H9 (cell line): ENCODE measurements around the gene AFMID. TPM values are rescaled to one million over a fixed set of nuclear protein-coding genes. Genes with fewer than 3 reads are reported as not detected.

Source experiments
- DNase-seq: peaks from one replicate; pipeline ENCODE4 v3.0.0-alpha.2; 2017
- H2AFZ ChIP-seq: one replicate; pipeline ENCODE4 v1.6.1; 2013; ENCODE audit warnings: mild to moderate bottlenecking, low read length, control low read depth, moderate library complexity
- H2AK5ac ChIP-seq: 2 replicates; pipeline ENCODE4 v1.6.1; 2013; ENCODE audit warnings: low read length, control low read depth, mixed read lengths; ENCODE audit not compliant: insufficient read length
- H2BK120ac ChIP-seq: one replicate; pipeline ENCODE4 v1.6.1; 2013; ENCODE audit warnings: low read depth, mild to moderate bottlenecking, low read length, control low read depth, inconsistent platforms; ENCODE audit not compliant: poor library complexity, severe bottlenecking
- H2BK12ac ChIP-seq: 2 replicates; pipeline ENCODE4 v1.6.1; 2013; ENCODE audit warnings: low read length, control low read depth, mixed read lengths, low read depth; ENCODE audit not compliant: insufficient read length
- H2BK15ac ChIP-seq: 2 replicates; pipeline ENCODE4 v1.6.1; 2013; ENCODE audit warnings: low read depth, low read length, control low read depth
- H2BK20ac ChIP-seq: one replicate; pipeline ENCODE4 v1.6.1; 2013; ENCODE audit warnings: low read depth, mild to moderate bottlenecking, low read length, control low read depth, inconsistent platforms; ENCODE audit not compliant: poor library complexity, severe bottlenecking
- H2BK5ac ChIP-seq: 2 replicates; pipeline ENCODE4 v1.6.1; 2013; ENCODE audit warnings: low read length, control low read depth, mixed read lengths; ENCODE audit not compliant: insufficient read length
- H3K14ac ChIP-seq: 2 replicates; pipeline ENCODE4 v1.6.1; 2013; ENCODE audit warnings: low read length, control low read depth; ENCODE audit not compliant: insufficient read depth
- H3K18ac ChIP-seq: 2 replicates; pipeline ENCODE4 v1.6.1; 2013; ENCODE audit warnings: low read depth, mild to moderate bottlenecking, mixed read lengths, low read length, control low read depth; ENCODE audit not compliant: insufficient read length
- H3K23ac ChIP-seq: 2 replicates; pipeline ENCODE4 v1.6.1; 2013; ENCODE audit warnings: low read length, control low read depth, mixed read lengths, low read depth; ENCODE audit not compliant: insufficient read length
- H3K23me2 ChIP-seq: 2 replicates; pipeline ENCODE4 v1.6.1; 2013; ENCODE audit warnings: low read depth, mild to moderate bottlenecking, mixed read lengths, low read length, control low read depth; ENCODE audit not compliant: insufficient read length, poor library complexity, severe bottlenecking
- H3K27ac ChIP-seq: 2 replicates; pipeline ENCODE4 v1.5.1; 2013; ENCODE audit warnings: low read length, control low read depth, mixed read lengths, low read depth; ENCODE audit not compliant: insufficient read length
- H3K27me3 ChIP-seq: 2 replicates; pipeline ENCODE4 v1.6.1; 2013; ENCODE audit warnings: low read length, control low read depth, inconsistent platforms; ENCODE audit not compliant: insufficient read depth
- H3K4ac ChIP-seq: 2 replicates; pipeline ENCODE4 v1.6.1; 2013; ENCODE audit warnings: low read depth, mild to moderate bottlenecking, control low read depth, inconsistent platforms, low read length, moderate library complexity
- H3K4me1 ChIP-seq: 2 replicates; pipeline ENCODE4 v1.6.1; 2013; ENCODE audit warnings: low read length, control low read depth, inconsistent platforms; ENCODE audit not compliant: insufficient read depth
- H3K4me2 ChIP-seq: 2 replicates; pipeline ENCODE4 v1.6.1; 2013; ENCODE audit warnings: low read length, control low read depth, mixed read lengths; ENCODE audit not compliant: insufficient read length, insufficient read depth
- H3K56ac ChIP-seq: 2 replicates; pipeline ENCODE4 v1.6.1; 2013; ENCODE audit warnings: low read depth, mild to moderate bottlenecking, mixed read lengths, low read length, control low read depth; ENCODE audit not compliant: insufficient read length
- H3K79me1 ChIP-seq: 2 replicates; pipeline ENCODE4 v1.6.1; 2013; ENCODE audit warnings: low read depth, mild to moderate bottlenecking, moderate library complexity, low read length, control low read depth, inconsistent platforms; ENCODE audit not compliant: insufficient read depth, poor library complexity, severe bottlenecking
- H3K79me2 ChIP-seq: 2 replicates; pipeline ENCODE4 v1.6.1; 2013; ENCODE audit warnings: low read length, control low read depth, inconsistent platforms; ENCODE audit not compliant: insufficient read depth
- H3K9ac ChIP-seq: 2 replicates; pipeline ENCODE4 v1.6.1; 2013; ENCODE audit warnings: low read length, control low read depth, mixed read lengths; ENCODE audit not compliant: insufficient read length; ENCODE audit errors: extremely low read depth
- H3K9me3 ChIP-seq: one replicate; pipeline ENCODE4 v1.6.1; 2013; ENCODE audit warnings: low read depth, low read length, inconsistent platforms; ENCODE audit not compliant: control insufficient read depth
- H3T11ph ChIP-seq: one replicate; pipeline ENCODE4 v1.6.1; 2013; ENCODE audit warnings: mild to moderate bottlenecking, low read length, control low read depth, inconsistent platforms
- H4K20me1 ChIP-seq: one replicate; pipeline ENCODE4 v1.6.1; 2013; ENCODE audit not compliant: control insufficient read depth, insufficient read length, insufficient read depth
- H4K5ac ChIP-seq: 2 replicates; pipeline ENCODE4 v1.6.1; 2013; ENCODE audit warnings: low read depth, mild to moderate bottlenecking, mixed read lengths, low read length, control low read depth; ENCODE audit not compliant: insufficient read length
- H4K8ac ChIP-seq: replicated peaks from 2 replicates; pipeline ENCODE4 v1.6.1; 2013; ENCODE audit warnings: low read length, control low read depth, mixed read lengths, low read depth; ENCODE audit not compliant: insufficient read length
- H4K91ac ChIP-seq: 2 replicates; pipeline ENCODE4 v1.6.1; 2013; ENCODE audit warnings: low read depth, mild to moderate bottlenecking, moderate library complexity, mixed read lengths, low read length, control low read depth; ENCODE audit not compliant: insufficient read length
- H3K27ac Mint-ChIP-seq, 3 experiments: 2 replicates in 2 of 3; 3 replicates in 1 of 3; pipeline ENCODE4 v1.8.0; 2020 to 2021; ENCODE audit warnings: mixed read lengths in 3 of 3, mild to moderate bottlenecking in 1 of 3, moderate library complexity in 1 of 3
- H3K27me3 Mint-ChIP-seq: 2 replicates; pipeline ENCODE4 v1.8.0; 2021; ENCODE audit warnings: low read depth, mild to moderate bottlenecking, moderate library complexity, mixed read lengths
- H3K36me3 Mint-ChIP-seq, 3 experiments: 2 replicates in 2 of 3; 3 replicates in 1 of 3; pipeline ENCODE4 v1.8.0; 2020 to 2021; ENCODE audit warnings: low read depth in 3 of 3, mixed read lengths in 3 of 3; ENCODE audit not compliant: insufficient read depth in 1 of 3
- H3K4me1 Mint-ChIP-seq, 2 experiments: 2 replicates each; pipeline ENCODE4 v1.8.0; 2020; ENCODE audit warnings: mixed read lengths in 2 of 2
- H3K4me3 Mint-ChIP-seq, 2 experiments: 2 replicates in 1 of 2; 3 replicates in 1 of 2; pipeline ENCODE4 v1.8.0; 2020 to 2021; ENCODE audit warnings: mild to moderate bottlenecking in 2 of 2, mixed read lengths in 2 of 2, moderate library complexity in 1 of 2
- H3K9me3 Mint-ChIP-seq, 2 experiments: 2 replicates in 1 of 2; 3 replicates in 1 of 2; pipeline ENCODE4 v1.8.0; 2020; ENCODE audit warnings: mild to moderate bottlenecking in 2 of 2, mixed read lengths in 2 of 2, moderate library complexity in 1 of 2
- CTCF ChIP-seq: fragments of 200-600 bp; sonication (generic); conservative IDR thresholded peaks from 3 replicates; pipeline ENCODE4 v1.8.0; 2021; ENCODE audit warnings: antibody characterized with exemption, mild to moderate bottlenecking
- WGBS: extraction: QIAGEN DNeasy Blood & Tissue Kit; methylation state at CpG from one replicate; pipeline ENCODE4 v1.1.7; 2013; ENCODE audit warnings: missing lambda C conversion rate, low lambda C conversion rate, mixed read lengths; ENCODE audit not compliant: insufficient read length; ENCODE audit errors: extremely low coverage; 5-methylcytosine and 5-hydroxymethylcytosine counted together
- total RNA-seq: library from RNA; stranded (reverse); gene quantifications from 2 replicates; pipeline ENCODE4 v1.2.1, GENCODE V29; 2021

AFMID gene
- total RNA-seq, 1 experiment from 2014 or later = 64.1 TPM

DNA sequence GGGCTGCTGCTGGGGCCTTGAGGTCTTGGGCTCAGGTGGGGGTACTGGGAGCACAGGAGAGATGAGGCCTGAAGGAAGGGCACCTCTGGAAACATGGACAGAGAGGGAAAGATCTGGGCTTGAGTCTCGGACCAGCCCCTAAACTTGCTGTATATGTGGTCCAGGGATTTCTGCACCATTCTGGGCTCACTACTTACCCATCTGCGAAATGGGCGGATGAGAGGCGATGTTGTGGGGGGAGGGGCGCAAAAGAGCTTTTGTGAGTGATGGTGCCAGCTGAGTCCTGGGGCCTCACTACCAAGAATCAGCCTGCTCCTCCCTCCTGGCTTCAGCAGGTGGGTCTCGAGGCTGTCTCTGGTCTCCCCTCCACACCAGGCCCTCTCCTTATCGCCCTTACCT is 40.7 kb upstream of the AFMID start:
- Histone ChIP-seq H3K23ac (no peak overlapping the region), H3T11ph (no peak overlapping the region), H2BK120ac (no peak overlapping the region), H2BK20ac (no peak overlapping the region), H3K9me3 (no peaks in the 10 kb centered on the region), H3K4me2 (no peak overlapping the region), H3K56ac (no peak overlapping the region), H3K23me2 (no peaks in the 10 kb centered on the region), H4K8ac (no peak overlapping the region), H3K79me2 (no peaks in the 10 kb centered on the region), H3K18ac (no peak overlapping the region), H3K27me3 (no peaks in the 10 kb centered on the region), H2AFZ (no peak overlapping the region), H2BK12ac (no peak overlapping the region), H2AK5ac (no peak overlapping the region), H3K4me1 (no peaks in the 10 kb centered on the region), H2BK15ac (no peak overlapping the region), H4K5ac (no peak overlapping the region), H3K79me1 (no peaks in the 10 kb centered on the region), H4K20me1 (no peaks in the 10 kb centered on the region), H3K14ac (no peak overlapping the region; the same call in 1 of the 2 replicates), H4K91ac (no peak overlapping the region), H3K9ac (no peak overlapping the region), H3K4ac (no peak overlapping the region), H3K27ac (no peak overlapping the region), H2BK5ac (no peak overlapping the region)
- Mint-ChIP-seq H3K27ac (0 out of 7 replicates have a peak overlapping the region, but pooled peaks of 1 of the 3 experiments have one; percentile 8), H3K4me1 (peaks cover 3 to 9% of the 10 kb centered on the region in 2 experiments; a peak in 3 of 4 replicates), H3K27me3 (peaks cover 2% of the 10 kb centered on the region; the same call in 1 of the 2 replicates), H3K9me3 (no peaks in the 10 kb centered on the region), H3K4me3 (no peak overlapping the region), H3K36me3 (no peaks in the 10 kb centered on the region)
- TF ChIP-seq CTCF = no peak
- WGBS = no CpG with 5 or more reads among the region's 7 CpGs
- DNase-seq = no peak
